Measurements from ENCODE around the gene FIGN. TPM values are rescaled to one million over a fixed set of nuclear protein-coding genes. Genes with fewer than 3 reads are reported as not detected.

FIGN gene
- polyA plus RNA-seq, 1 donor from 2014 or later = 0.71 TPM

DNA sequence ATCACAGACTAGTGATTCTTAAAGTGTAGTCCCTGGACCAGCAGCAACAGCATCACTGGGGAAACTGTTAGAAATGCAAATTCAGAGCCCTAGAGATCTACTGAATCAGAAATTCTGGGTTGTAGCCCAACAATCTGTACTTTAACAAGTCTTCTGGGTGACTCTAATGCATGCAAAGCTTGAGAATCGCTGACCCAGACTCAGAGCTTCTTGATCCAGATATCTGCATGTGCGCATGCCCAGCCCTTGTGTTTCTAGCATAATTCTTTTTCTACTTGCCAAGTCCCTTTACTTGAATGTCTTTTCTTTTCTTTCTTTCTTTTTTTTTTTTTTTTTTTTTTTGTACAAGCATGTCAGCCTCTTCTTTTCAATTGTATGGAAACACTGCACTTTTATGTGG, 60.4 kb downstream of the FIGN start:
- no peak for TF ChIP-seq EP300 (conservative IDR thresholded peaks at IDR 0.05; ENCODE audit: poor library complexity, severe bottlenecking)
- no peak for TF ChIP-seq SMC3 (conservative IDR thresholded peaks at IDR 0.05; ENCODE audit: poor library complexity)
- no peak for TF ChIP-seq TAF1 (IDR thresholded peaks at IDR 0.05; ENCODE audit: low read depth)
- no peak for TF ChIP-seq MXI1 (conservative IDR thresholded peaks at IDR 0.05; ENCODE audit: poor library complexity, severe bottlenecking)
- TF ChIP-seq, protein P1, sequence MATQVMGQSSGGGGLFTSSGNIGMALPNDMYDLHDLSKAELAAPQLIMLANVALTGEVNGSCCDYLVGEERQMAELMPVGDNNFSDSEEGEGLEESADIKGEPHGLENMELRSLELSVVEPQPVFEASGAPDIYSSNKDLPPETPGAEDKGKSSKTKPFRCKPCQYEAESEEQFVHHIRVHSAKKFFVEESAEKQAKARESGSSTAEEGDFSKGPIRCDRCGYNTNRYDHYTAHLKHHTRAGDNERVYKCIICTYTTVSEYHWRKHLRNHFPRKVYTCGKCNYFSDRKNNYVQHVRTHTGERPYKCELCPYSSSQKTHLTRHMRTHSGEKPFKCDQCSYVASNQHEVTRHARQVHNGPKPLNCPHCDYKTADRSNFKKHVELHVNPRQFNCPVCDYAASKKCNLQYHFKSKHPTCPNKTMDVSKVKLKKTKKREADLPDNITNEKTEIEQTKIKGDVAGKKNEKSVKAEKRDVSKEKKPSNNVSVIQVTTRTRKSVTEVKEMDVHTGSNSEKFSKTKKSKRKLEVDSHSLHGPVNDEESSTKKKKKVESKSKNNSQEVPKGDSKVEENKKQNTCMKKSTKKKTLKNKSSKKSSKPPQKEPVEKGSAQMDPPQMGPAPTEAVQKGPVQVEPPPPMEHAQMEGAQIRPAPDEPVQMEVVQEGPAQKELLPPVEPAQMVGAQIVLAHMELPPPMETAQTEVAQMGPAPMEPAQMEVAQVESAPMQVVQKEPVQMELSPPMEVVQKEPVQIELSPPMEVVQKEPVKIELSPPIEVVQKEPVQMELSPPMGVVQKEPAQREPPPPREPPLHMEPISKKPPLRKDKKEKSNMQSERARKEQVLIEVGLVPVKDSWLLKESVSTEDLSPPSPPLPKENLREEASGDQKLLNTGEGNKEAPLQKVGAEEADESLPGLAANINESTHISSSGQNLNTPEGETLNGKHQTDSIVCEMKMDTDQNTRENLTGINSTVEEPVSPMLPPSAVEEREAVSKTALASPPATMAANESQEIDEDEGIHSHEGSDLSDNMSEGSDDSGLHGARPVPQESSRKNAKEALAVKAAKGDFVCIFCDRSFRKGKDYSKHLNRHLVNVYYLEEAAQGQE (IDR thresholded peaks at IDR 0.05; ENCODE audit: borderline replicate concordance) = no peak
- no peak for TF ChIP-seq POLR2AphosphoS5 (IDR thresholded peaks at IDR 0.05)
- TF ChIP-seq RAD21 (conservative IDR thresholded peaks at IDR 0.05) = no peak
- Histone ChIP-seq H3K27ac (ENCODE audit: low read length) (no peak overlapping the region), H2AFZ (ENCODE audit: low read depth, low read length) (no peak overlapping the region), H3K27me3 (ENCODE audit: insufficient read depth, low read depth, low read length) (no peaks in the 10 kb centered on the region), H3K9me2 (ENCODE audit: insufficient read depth, low read length) (no peaks in the 10 kb centered on the region), H3K4me2 (ENCODE audit: low read length) (no peak overlapping the region), H3K9me3 (ENCODE audit: low read length) (no peaks in the 10 kb centered on the region), H4K20me1 (ENCODE audit: insufficient read depth) (no peaks in the 10 kb centered on the region), H3K79me2 (replicated peaks; ENCODE audit: insufficient read depth, low read length) (no peaks in the 10 kb centered on the region), H3K36me3 (ENCODE audit: insufficient read depth, low read length) (no peaks in the 10 kb centered on the region), H3F3A (ENCODE audit: insufficient read depth, low read length, poor library complexity, severe bottlenecking) (no peaks in the 10 kb centered on the region), H3K9ac (ENCODE audit: low read length) (no peak overlapping the region), H3K4me3 (ENCODE audit: low read length) (no peak overlapping the region)

DNA sequence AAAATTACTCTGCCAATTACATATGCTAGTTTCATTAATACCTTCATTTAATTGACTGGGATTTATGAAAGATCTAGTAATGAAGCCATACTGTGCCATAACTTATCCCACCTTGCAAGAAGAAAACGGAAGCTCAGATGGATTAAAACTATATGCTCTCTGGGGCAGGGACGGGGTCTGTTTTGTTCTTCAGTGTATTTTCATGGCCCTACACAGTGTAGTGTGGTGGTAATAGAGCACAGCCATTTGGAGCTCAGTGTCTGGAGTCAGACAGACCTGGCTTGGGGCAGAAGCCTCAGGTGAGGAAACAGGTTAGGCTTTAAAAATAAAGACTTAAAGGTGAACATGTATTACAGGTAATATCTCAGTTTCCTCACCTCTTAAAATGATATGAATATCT, 62.3 kb downstream of the FIGN start:
- H3K79me2 ChIP-seq (replicated peaks; ENCODE audit: insufficient read depth, low read length) = no peaks in the 10 kb centered on the region
- no peak overlapping the region for H3K4me3 ChIP-seq (ENCODE audit: low read length)

More for the DNA sequence above, 62.3 kb downstream of the FIGN start:
- no peaks in the 10 kb centered on the region for H3K9me2 ChIP-seq (ENCODE audit: insufficient read depth, low read length)
- H4K20me1 ChIP-seq (ENCODE audit: insufficient read depth) = no peaks in the 10 kb centered on the region
- no peaks in the 10 kb centered on the region for H3K27me3 ChIP-seq (ENCODE audit: insufficient read depth, low read depth, low read length)
- H3F3A ChIP-seq (ENCODE audit: insufficient read depth, low read length, poor library complexity, severe bottlenecking) = no peaks in the 10 kb centered on the region
- no peak overlapping the region for H3K4me2 ChIP-seq (ENCODE audit: low read length)
- no peak overlapping the region for H3K9ac ChIP-seq (ENCODE audit: low read length)
- no peaks in the 10 kb centered on the region for H3K36me3 ChIP-seq (ENCODE audit: insufficient read depth, low read length)
- TF ChIP-seq POLR2AphosphoS5 (IDR thresholded peaks at IDR 0.05) (no peak), TAF1 (IDR thresholded peaks at IDR 0.05; ENCODE audit: low read depth) (no peak), RAD21 (conservative IDR thresholded peaks at IDR 0.05) (no peak), MXI1 (conservative IDR thresholded peaks at IDR 0.05; ENCODE audit: poor library complexity, severe bottlenecking) (no peak), EP300 (conservative IDR thresholded peaks at IDR 0.05; ENCODE audit: poor library complexity, severe bottlenecking) (no peak), SMC3 (conservative IDR thresholded peaks at IDR 0.05; ENCODE audit: poor library complexity) (no peak), EZH2 (IDR thresholded peaks at IDR 0.05; ENCODE audit: borderline replicate concordance, insufficient read depth, low read length, poor library complexity, severe bottlenecking) (no peak)
- TF ChIP-seq, protein P2, sequence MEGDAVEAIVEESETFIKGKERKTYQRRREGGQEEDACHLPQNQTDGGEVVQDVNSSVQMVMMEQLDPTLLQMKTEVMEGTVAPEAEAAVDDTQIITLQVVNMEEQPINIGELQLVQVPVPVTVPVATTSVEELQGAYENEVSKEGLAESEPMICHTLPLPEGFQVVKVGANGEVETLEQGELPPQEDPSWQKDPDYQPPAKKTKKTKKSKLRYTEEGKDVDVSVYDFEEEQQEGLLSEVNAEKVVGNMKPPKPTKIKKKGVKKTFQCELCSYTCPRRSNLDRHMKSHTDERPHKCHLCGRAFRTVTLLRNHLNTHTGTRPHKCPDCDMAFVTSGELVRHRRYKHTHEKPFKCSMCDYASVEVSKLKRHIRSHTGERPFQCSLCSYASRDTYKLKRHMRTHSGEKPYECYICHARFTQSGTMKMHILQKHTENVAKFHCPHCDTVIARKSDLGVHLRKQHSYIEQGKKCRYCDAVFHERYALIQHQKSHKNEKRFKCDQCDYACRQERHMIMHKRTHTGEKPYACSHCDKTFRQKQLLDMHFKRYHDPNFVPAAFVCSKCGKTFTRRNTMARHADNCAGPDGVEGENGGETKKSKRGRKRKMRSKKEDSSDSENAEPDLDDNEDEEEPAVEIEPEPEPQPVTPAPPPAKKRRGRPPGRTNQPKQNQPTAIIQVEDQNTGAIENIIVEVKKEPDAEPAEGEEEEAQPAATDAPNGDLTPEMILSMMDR (IDR thresholded peaks at IDR 0.05; ENCODE audit: poor library complexity, severe bottlenecking) = no peak
- TF ChIP-seq, protein P1 (IDR thresholded peaks at IDR 0.05; ENCODE audit: borderline replicate concordance) = no peak
- H3K9me3 ChIP-seq (ENCODE audit: low read length) = no peaks in the 10 kb centered on the region
- no peak overlapping the region for H2AFZ ChIP-seq (ENCODE audit: low read depth, low read length)
- no peak overlapping the region for H3K27ac ChIP-seq (ENCODE audit: low read length)
